ENCODE measurements around the gene SPIB. TPM values are rescaled to one million over a fixed set of nuclear protein-coding genes. Genes with fewer than 3 reads are reported as not detected.
A peak's percentile ranks its signal among the peaks of the same experiment; 100 is the strongest.

SPIB gene
- total RNA-seq, 4 donors from 2014 or later: not detected

DNA sequence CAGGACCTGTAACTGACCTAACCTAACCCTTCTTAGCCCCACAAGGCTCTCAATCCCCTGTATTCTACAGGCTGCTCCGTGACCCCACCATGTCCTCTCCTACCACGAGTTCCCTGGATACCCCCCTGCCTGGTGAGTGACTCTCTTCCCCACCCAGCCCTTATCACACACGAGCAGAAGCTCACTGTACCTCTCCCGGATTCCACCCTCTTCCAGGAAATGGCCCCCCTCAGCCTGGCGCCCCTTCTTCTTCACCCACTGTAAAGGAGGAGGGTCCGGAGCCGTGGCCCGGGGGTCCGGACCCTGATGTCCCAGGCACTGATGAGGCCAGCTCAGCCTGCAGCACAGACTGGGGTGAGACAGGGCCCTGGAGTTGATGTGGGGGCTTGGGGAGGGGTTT, 41.2 kb upstream of the SPIB start:
- Histone ChIP-seq H3K27me3 (no peaks in the 10 kb centered on the region), H3K4me1 (peaks cover 0 to 31% (median 3%) of the 10 kb centered on the region in 3 donors), H3K9me3 (no peaks in the 10 kb centered on the region), H3K27ac (peak overlapping the region in 3 of 4 donors; percentile 97 to 100 (median 98)), H3K4me3 (peak overlapping the region in 1 of 2 donors; percentile 94), H3K36me3 (peaks cover 0 to 53% of the 10 kb centered on the region in 2 donors)
- no peak for TF ChIP-seq POLR2AphosphoS5 (IDR thresholded peaks at IDR 0.05)
- TF ChIP-seq, protein P1, sequence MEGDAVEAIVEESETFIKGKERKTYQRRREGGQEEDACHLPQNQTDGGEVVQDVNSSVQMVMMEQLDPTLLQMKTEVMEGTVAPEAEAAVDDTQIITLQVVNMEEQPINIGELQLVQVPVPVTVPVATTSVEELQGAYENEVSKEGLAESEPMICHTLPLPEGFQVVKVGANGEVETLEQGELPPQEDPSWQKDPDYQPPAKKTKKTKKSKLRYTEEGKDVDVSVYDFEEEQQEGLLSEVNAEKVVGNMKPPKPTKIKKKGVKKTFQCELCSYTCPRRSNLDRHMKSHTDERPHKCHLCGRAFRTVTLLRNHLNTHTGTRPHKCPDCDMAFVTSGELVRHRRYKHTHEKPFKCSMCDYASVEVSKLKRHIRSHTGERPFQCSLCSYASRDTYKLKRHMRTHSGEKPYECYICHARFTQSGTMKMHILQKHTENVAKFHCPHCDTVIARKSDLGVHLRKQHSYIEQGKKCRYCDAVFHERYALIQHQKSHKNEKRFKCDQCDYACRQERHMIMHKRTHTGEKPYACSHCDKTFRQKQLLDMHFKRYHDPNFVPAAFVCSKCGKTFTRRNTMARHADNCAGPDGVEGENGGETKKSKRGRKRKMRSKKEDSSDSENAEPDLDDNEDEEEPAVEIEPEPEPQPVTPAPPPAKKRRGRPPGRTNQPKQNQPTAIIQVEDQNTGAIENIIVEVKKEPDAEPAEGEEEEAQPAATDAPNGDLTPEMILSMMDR (IDR thresholded peaks at IDR 0.05): no peak
- ATAC-seq: no peak
- 54 to 67% methylated on average over 1 to 3 of the region's 9 CpGs for WGBS, 2 donors (ENCODE audit: low coverage in 1 of 2)

DNA sequence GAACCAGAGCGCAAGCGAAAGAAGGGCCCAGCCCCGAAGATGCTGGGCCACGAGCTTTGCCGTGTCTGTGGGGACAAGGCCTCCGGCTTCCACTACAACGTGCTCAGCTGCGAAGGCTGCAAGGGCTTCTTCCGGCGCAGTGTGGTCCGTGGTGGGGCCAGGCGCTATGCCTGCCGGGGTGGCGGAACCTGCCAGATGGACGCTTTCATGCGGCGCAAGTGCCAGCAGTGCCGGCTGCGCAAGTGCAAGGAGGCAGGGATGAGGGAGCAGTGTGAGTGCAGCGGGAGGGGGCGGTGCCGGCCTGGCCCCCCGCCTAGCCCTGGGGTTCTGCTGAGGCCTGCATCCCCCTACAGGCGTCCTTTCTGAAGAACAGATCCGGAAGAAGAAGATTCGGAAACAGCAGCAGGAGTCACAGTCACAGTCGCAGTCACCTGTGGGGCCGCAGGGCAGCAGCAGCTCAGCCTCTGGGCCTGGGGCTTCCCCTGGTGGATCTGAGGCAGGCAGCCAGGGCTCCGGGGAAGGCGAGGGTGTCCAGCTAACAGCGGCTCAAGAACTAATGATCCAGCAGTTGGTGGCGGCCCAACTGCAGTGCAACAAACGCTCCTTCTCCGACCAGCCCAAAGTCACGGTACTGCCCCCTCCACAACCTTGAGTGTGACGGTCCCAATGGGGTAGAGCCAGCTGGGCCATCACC, 40.4 kb upstream of the SPIB start:
- no peaks in the 10 kb centered on the region for H3K27me3 ChIP-seq
- no peak for ATAC-seq
- no CpG with 5 or more reads among the region's 36 CpGs for WGBS, 2 donors (ENCODE audit: low coverage in 1 of 2)
- H3K36me3 ChIP-seq: peaks cover 0 to 57% of the 10 kb centered on the region in 2 donors
- no peak overlapping the region for H3K4me3 ChIP-seq
- TF ChIP-seq EP300 (IDR thresholded peaks at IDR 0.05): no peak
- no peak for TF ChIP-seq POLR2A (IDR thresholded peaks at IDR 0.05)
- TF ChIP-seq, protein P1 (IDR thresholded peaks at IDR 0.05): no peak
- TF ChIP-seq POLR2AphosphoS5 (IDR thresholded peaks at IDR 0.05): no peak
- H3K27ac ChIP-seq: no peak overlapping the region
- H3K4me1 ChIP-seq: peaks cover 0 to 33% (median 3%) of the 10 kb centered on the region in 3 donors
- no peaks in the 10 kb centered on the region for H3K9me3 ChIP-seq

DNA sequence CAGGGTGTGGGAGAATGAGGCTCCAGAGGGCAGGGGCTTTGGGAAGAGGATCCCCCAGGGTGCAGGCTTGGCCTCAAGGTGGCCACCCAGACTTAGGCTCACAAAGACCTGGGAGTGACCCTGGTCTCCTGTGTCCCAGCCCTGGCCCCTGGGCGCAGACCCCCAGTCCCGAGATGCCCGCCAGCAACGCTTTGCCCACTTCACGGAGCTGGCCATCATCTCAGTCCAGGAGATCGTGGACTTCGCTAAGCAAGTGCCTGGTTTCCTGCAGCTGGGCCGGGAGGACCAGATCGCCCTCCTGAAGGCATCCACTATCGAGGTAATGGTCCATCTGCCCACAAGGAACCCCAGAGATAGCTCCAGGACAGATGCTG, 39.9 kb upstream of the SPIB start:
- peaks cover 0 to 38% (median 3%) of the 10 kb centered on the region in 3 donors for H3K4me1 ChIP-seq
- no peaks in the 10 kb centered on the region for H3K27me3 ChIP-seq
- WGBS, 2 donors (ENCODE audit: low coverage in 1 of 2): no CpG with 5 or more reads among the region's 10 CpGs
- peaks cover 0 to 57% of the 10 kb centered on the region in 2 donors for H3K36me3 ChIP-seq
- no peak for ATAC-seq
- no peak overlapping the region for H3K4me3 ChIP-seq
- TF ChIP-seq EP300 (IDR thresholded peaks at IDR 0.05) (no peak), POLR2AphosphoS5 (IDR thresholded peaks at IDR 0.05) (no peak), POLR2A (IDR thresholded peaks at IDR 0.05) (no peak)
- TF ChIP-seq, protein P1 (IDR thresholded peaks at IDR 0.05): no peak
- no peak overlapping the region for H3K27ac ChIP-seq
- no peaks in the 10 kb centered on the region for H3K9me3 ChIP-seq

DNA sequence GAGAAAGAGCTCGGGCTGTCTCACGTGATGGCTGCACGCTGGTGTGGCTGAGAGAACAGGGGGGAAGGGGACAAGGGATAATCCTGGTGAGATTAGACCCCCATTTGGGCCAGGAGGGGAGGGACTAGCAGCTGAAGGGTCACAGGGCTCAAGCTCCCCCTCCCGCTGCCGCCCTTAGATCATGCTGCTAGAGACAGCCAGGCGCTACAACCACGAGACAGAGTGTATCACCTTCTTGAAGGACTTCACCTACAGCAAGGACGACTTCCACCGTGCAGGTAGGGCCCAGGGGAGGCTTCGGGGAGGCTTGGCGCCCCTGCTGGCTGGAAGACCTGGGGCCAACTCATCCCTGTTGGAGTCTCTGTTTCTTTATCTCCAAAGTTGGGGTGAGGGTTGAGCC, 39.1 kb upstream of the SPIB start:
- ATAC-seq: no peak
- peaks cover 0 to 57% of the 10 kb centered on the region in 2 donors for H3K36me3 ChIP-seq
- H3K27me3 ChIP-seq: no peaks in the 10 kb centered on the region
- peaks cover 0 to 42% (median 3%) of the 10 kb centered on the region in 3 donors for H3K4me1 ChIP-seq
- H3K27ac ChIP-seq: no peak overlapping the region
- H3K4me3 ChIP-seq: no peak overlapping the region
- no peak for TF ChIP-seq POLR2AphosphoS5 (IDR thresholded peaks at IDR 0.05)
- no peak for TF ChIP-seq EP300 (IDR thresholded peaks at IDR 0.05)
- TF ChIP-seq, protein P1 (IDR thresholded peaks at IDR 0.05): no peak
- TF ChIP-seq POLR2A (IDR thresholded peaks at IDR 0.05): no peak
- 80 to 90% methylated on average over 2 to 4 of the region's 11 CpGs for WGBS, 2 donors (ENCODE audit: low coverage in 1 of 2)
- no peaks in the 10 kb centered on the region for H3K9me3 ChIP-seq

DNA sequence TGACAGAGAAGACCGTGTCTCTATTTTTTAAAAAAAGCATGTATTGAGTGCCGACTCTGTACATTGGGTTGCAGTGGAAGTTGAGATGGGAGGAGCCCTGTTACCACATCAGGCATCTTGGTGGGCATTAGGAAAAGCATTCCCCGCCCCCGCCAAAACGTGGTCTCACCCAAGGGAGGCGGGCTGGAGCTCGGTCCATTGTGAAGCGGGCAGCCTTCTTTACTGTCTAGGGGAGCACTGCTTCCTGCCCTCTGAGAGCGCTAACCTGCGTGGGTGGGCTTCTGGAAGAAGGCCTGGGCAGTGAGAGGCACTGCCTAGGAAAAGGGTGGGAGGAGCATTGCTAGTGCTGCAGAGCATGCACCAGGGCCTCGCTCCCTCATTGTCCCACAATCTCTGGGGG, 38.6 kb upstream of the SPIB start:
- 80 to 88% methylated on average over 1 to 6 of the region's 11 CpGs for WGBS, 2 donors (ENCODE audit: low coverage in 1 of 2)
- Histone ChIP-seq H3K27me3 (no peaks in the 10 kb centered on the region), H3K36me3 (peaks cover 0 to 57% of the 10 kb centered on the region in 2 donors), H3K4me1 (peaks cover 0 to 47% (median 8%) of the 10 kb centered on the region in 3 donors), H3K4me3 (no peak overlapping the region), H3K9me3 (no peaks in the 10 kb centered on the region), H3K27ac (no peak overlapping the region)
- TF ChIP-seq, protein P1 (IDR thresholded peaks at IDR 0.05): no peak
- TF ChIP-seq EP300 (IDR thresholded peaks at IDR 0.05): no peak
- no peak for TF ChIP-seq POLR2A (IDR thresholded peaks at IDR 0.05)
- TF ChIP-seq POLR2AphosphoS5 (IDR thresholded peaks at IDR 0.05): no peak
- ATAC-seq: no peak

Measured in gastroesophageal sphincter (tissue), 4 donors.